HEK293 (cell line): ENCODE data around the gene GHITM.

Experiments used
- CTCF ChIP-seq: fragments of 450-650 bp; formaldehyde crosslinking; IDR thresholded peaks from 2 replicates; pipeline ENCODE4 v1.5.1; 2016; ENCODE audit warnings: missing biosample characterization, missing genetic modification characterization
- KLF10 ChIP-seq: fragments of 450-650 bp; IDR thresholded peaks from 2 replicates; pipeline ENCODE4 v1.5.1; 2018; ENCODE audit warnings: missing biosample characterization, mild to moderate bottlenecking, missing genetic modification characterization
- REST ChIP-seq: fragments of 450-650 bp; formaldehyde crosslinking; IDR thresholded peaks from 2 replicates; pipeline ENCODE4 v1.5.1; 2016; ENCODE audit warnings: missing biosample characterization, missing genetic modification characterization
- YY1 ChIP-seq: fragments of 450-650 bp; formaldehyde crosslinking; IDR thresholded peaks from 2 replicates; pipeline ENCODE4 v1.5.1; 2018; ENCODE audit warnings: missing biosample characterization, missing genetic modification characterization

GRCh38 chr10:84118395-84119006, 20.8 kb upstream of the GHITM start:
- TF ChIP-seq REST (tag by site-specific recombination) (no peak), YY1 (tag by site-specific recombination) (no peak), CTCF (tag by site-specific recombination) (no peak), KLF10 (no peak)
